Hematopoietic multipotent progenitor cell treated with erythropoietin and hydrocortisone succinate and interleukin-3 and kit ligand, for 15 days (in vitro differentiated cells): Measurements from ENCODE around the gene DYNLT2B.
"Not testable (repeated sequence)": the region's sequence is repeated elsewhere in the genome, so short reads cannot be mapped to it uniquely, and the experiment has no call there.

ENCODE experiments used
- DNase-seq: peaks from one replicate; pipeline ENCODE4 v3.0.0-alpha.2; 2015; ENCODE audit warnings: low spot score

Gene DYNLT2B

DNA sequence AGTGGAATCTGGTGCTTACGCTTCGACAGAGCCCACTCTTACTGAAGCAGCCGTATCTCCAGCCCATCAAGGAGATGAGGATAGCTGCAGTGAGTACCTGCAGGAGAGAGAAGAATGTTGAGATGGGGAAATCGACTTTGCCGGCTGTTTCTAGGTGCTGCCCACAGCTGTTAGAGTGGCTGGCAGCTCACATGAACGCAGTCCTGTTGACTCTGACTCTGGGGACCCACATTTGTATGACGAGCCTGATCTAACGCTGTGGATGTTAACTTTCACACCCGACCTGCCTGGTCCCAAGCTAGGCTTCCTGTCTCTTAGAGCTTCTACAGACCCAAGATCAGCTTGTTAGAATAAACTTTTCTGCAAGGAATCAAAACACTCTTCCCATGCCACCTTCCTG is 8.9 kb upstream of the DYNLT2B start:
- DNase-seq = no peak

DNA sequence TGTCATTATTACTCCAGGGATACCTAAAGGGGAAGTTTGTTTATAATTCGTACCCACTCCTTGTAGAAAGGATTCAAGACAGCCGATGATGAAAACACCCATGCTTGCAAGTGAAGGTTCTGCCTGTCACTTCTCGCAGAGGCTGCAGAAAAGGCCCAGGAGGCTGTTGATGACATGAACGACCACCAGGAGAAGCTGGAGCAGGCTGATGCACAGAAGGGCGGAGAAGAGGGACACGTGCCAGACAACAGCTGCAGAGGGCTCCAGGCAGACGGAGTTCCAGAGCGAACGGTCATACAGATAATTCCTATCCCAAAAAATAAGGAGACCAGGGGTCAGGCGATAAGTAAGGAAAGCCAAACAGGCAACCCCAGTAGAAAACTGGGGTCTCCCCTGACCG is 5.7 kb upstream of the DYNLT2B start:
- DNase-seq = no peak

DNA sequence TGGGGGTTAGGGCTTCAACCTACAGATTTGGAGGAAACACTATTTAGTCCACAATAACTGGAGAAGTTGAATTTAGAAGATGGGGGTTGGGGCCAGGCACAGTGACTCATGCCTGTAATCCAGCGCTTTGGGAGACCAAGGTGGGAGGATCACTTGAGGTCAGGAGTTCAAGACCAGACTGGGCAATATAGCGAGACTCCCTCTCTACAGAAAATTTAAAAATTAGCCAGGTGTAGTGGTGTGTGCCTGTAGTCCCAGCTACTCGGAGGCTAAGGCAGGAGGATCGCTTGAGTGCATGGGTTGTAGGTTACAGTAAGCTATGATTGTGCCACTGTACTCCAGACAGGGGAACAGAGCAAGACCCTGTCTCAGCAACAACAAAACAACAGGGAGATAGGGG is 5.0 kb upstream of the DYNLT2B start:
- DNase-seq = no peak

- no peak for DNase-seq
Observed at GRCh38 chr3:196321162-196321561, 3.1 kb upstream of the DYNLT2B start.

DNA sequence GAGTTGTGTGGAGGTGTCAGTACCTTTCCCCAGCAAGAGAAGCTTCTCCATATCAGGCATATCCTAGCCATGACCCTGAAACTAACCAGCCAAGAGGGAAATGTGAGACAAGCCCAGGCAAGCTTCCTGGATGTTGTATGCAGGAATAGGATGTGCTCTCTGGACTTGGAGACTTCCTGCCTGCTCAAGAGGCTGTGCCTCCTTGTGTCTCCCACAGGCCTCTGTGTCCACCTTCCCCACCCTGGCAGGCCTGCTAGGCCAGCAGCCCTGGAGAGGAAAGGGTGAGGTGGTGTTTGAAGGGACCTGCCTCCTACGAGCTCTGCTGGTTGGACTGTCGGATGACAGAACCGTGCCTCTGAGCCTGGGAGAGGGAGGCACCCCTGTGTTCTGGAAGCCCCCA is 2.1 kb upstream of the DYNLT2B start:
- DNase-seq = no peak

DNA sequence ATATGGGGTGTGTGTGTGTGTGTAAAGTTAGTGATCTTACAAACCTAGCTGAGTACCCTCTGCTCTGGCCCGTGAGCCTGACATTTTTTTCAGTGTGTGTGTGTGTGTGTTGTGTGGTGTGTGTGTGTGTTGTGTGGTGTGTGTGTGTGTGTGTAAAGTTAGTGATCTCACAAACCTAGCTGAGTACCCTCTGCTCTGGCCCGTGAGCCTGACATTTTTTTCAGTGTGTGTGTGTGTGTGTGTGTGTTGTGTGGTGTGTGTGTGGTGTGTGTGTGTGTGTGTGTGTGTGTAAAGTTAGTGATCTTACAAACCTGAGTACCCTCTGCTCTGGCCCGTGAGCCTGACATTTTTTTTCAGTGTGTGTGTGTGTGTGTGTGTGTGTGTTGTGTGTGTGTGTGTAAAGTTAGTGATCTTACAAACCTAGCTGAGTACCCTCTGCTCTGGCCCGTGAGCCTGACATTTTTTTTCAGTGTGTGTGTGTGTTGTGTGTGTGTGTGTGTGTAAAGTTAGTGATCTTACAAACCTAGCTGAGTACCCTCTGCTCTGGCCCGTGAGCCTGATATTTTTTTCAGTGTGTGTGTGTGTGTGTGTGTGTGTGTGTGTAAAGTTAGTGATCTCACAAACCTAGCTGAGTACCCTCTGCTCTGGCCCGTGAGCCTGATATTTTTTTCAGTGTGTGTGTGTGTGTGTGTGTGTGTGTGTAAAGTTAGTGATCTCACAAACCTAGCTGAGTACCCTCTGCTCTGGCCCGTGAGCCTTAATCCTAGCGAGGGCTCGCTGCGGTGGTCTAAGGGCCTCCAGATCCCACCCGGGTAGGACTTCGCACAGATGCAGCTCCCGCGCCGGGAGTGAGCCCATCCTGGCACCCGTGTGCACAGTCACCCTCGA is 997 bp downstream of the DYNLT2B start:
- not testable (repeated sequence) for DNase-seq

DNA sequence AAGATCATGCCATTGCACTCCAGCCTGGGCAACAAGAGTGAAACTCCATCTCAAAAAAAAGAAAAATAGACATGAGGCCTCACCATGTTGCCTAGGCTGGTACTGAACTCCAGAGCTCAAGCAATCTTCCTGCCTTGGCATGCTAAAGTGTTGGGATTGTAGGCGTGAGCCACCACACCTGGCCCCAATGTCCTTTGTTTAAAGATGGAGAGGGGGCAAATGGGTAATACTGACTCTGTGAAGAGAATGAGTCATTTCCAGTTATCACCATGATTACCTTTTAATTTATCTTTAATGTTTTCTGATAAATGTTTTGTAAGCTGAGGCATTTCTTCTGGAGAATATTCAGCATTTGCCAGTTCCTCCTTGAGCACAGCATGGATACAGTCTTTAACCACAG is 2.2 kb downstream of the DYNLT2B start:
- no peak for DNase-seq

DNA sequence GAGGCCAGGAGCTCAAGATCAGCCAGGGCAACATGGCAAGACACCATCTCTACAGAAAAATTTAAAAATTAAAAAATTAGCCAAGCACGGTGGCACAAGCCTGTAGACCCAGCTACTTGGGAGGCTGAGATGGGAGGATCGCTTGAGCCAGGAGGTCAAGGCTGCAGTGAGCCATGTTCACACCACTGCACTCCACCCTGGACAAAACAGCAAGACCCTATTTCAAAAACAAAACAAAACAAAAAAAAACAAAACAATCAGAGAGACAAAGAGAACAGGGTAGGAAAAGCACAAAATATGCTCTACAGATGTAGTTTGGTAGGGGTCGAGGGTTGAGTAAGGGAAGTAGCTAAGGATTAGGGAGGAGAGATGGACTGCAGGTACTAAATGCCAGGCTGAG is 3.4 kb downstream of the DYNLT2B start:
- DNase-seq = no peak

- DNase-seq = not testable (repeated sequence)
Observed at GRCh38 chr3:196314086-196314485, 4.0 kb downstream of the DYNLT2B start.

DNA sequence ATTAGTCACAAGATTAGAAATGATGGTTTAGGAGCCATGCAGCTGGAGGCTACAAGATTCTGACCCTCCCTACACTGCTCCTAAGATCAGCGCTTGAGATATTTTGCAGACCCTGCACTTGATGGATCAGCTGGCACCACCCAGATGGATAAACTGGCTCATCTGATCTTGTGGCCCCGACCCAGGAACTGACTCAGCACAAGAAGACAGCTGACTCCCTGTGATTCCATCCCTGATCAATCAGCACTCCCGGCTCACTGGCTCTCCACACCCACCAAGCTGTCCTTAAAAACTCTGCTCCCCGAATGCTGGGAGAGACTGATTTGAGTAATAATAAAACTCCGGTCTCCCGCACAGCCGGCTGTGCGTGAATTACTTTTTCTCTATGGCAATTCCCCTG is 15.1 kb downstream of the DYNLT2B start:
- not testable (repeated sequence) for DNase-seq

DNA sequence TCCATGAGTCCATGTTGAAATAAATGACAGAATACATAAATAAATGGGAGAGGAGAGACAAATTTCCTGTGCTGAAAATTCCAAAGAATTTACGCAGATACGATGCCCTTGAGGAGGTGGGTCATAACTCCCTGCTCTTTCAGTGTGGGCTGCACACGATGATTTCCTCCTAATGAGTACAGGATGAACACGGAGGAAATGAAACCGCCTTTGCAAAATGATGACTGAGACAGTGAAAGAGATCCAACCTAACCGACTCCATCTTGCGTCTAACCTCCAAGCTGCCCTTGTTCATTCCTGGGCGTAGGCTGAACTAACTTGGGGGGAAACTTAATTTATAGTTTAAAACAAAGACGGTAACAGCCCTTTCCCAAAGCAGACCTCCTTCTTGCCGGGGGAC is 15.5 kb downstream of the DYNLT2B start:
- not testable (repeated sequence) for DNase-seq

- no peak for DNase-seq
Observed at GRCh38 chr3:196298521-196298920, 19.5 kb downstream of the DYNLT2B start.

- no peak for DNase-seq
Observed at GRCh38 chr3:196292286-196292923, 25.6 kb downstream of the DYNLT2B start.

DNA sequence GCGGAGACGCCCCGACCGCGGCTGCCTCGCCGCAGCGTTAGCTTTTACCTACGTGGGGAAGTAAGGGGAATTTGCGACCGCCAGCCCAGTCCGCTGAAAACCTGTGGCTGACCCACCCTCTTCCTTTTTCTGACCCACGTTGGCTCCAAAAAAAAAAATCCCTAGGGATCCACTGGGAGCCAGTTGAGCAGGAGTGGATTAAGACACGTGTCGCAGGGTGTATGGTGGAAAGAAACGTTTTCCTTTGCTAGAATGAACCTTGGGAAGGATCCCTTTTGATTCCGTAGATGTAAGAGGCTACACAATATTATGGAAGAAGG is 29.9 kb downstream of the DYNLT2B start:
- no peak for DNase-seq

DNA sequence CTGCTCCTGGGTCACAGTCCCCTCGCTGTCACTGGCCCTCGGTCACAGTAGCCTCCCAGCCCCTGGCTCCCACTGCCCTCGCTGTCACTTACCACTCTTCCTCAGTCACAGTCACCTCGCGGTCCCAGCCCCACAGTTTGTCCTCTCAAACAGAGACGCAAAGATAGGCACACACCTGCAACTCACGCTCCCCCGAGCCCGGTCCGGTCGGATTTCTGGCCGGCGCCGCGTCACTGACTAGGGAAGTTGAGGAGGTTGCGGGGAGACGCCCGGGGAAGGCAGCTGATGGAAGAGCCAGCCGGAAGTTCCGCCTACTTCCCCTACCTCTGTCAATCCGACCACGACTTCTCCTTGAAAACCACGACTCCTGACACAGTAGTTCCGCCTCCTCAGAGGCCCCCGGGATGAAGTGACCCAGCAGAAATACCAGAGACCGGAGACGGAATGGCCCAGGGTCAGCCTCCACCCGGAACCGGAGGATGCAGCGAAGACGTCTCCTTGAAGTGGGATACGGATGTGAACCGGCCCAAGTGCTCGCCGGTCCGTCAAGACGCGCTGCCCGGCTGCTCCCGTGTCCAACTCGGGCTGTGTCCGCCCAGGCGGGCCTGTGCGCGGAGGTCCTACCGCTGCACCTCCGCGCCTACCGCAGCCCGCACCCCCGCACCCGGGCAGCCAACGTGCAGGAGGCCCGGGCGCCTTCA is 30.4 kb downstream of the DYNLT2B start, which contains the start of gene PCYT1A:
Gene PCYT1A (minus strand): TSS at position 287 of the 701 bp plus-strand sequence. CDS start 17,195 bp downstream, outside the sequence.
- DNase-seq = peak; percentile 89

DNA sequence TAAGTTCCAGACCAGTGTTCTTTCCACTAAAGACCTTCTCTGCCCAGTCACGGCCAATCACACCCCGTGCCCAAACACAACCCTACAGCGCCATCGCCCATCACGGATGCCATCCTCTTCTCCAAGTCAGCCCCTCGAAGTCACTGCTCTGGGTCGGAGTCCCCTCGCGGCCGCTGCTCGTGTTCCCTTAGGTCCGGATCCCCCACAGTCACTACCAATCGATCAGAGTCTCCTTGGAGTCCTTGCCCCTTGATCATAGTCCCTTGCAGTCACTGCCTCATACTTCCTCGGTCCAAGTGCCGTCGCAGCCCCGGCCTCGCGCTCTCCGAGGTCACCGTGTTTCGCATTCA is 31.0 kb downstream of the DYNLT2B start:
- DNase-seq = peak; percentile 47

DNA sequence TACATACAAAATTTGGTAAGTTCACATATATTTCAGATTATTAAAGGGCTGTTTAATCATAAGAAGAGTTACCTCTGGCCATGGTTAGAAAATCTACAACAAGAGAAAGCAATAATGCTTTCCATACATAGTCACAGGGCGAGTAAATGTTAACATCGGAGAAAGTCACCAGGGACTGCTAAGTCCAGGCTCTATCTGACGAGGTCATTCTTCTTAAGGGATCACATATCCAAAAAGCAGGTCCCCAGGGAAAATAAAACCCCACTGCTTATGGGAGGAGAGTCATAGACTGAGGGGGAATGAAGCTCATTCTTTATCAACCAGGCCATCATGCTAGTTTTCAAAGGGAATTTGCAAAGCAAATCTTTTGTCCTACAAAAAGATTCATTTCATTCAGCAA is 33.6 kb downstream of the DYNLT2B start:
- no peak for DNase-seq

GRCh38 chr3:196281962-196282361 is 36.1 kb downstream of the DYNLT2B start:
- no peak for DNase-seq

- DNase-seq = no peak
Observed at GRCh38 chr3:196280689-196281440, 37.2 kb downstream of the DYNLT2B start.

- DNase-seq = no peak
Observed at GRCh38 chr3:196275126-196275525, 42.9 kb downstream of the DYNLT2B start.

DNA sequence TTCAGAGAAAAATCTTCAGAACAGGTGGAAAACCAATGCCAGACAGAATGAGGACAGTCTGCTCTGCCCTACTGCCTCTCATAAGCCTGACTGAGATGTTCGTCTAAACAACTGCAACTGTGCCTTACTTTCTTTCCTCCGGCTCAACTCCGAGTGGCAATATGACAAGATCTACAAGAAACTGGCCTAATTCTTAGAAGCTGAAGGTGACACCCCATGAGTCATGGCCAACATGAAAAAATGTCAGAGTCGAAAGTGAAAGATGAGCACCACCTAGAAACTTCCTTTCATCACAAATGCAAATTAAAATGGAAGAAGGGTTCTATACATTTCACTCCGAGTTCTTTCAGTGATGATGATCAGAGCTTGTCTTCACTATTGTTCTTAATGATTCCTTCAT is 43.5 kb downstream of the DYNLT2B start:
- peak; percentile 92 for DNase-seq

- DNase-seq = peak; percentile 63
Observed at GRCh38 chr3:196273655-196274054, 44.4 kb downstream of the DYNLT2B start.
